GM23338 (cell line): ENCODE measurements around the gene CFAP77. TPM values are rescaled to one million over a fixed set of nuclear protein-coding genes. Genes with fewer than 3 reads are reported as not detected.

Source experiments
- CREB1 ChIP-seq: fragments of 250-450 bp; sonication (Bioruptor Pico); IDR thresholded peaks from 2 replicates; pipeline ENCODE4 v1.5.0; 2020; ENCODE audit warnings: low read depth, mild to moderate bottlenecking, moderate library complexity
- EZH2 ChIP-seq: fragments of 200-600 bp; sonication (generic); IDR thresholded peaks from one replicate; pipeline ENCODE4 v1.8.0; 2017; ENCODE audit warnings: antibody characterized with exemption, mild to moderate bottlenecking, low read depth; ENCODE audit not compliant: unreplicated experiment
- EZH2phosphoT487 ChIP-seq: fragments of 200-600 bp; sonication (generic); IDR thresholded peaks from one replicate; pipeline ENCODE4 v1.8.1; 2018; ENCODE audit warnings: antibody characterized with exemption; ENCODE audit not compliant: unreplicated experiment
- NANOG ChIP-seq: IDR thresholded peaks from 2 replicates; pipeline ENCODE4 v1.6.1; 2016; ENCODE audit warnings: antibody characterized with exemption, borderline replicate concordance
- POLR2AphosphoS5 ChIP-seq: IDR thresholded peaks from 2 replicates; pipeline ENCODE4 v1.6.1; 2016; ENCODE audit warnings: antibody characterized with exemption, low read depth
- STAT1 ChIP-seq: IDR thresholded peaks from one replicate; pipeline ENCODE4 v1.6.1; 2016; ENCODE audit warnings: antibody characterized with exemption; ENCODE audit not compliant: unreplicated experiment
- ZNF114 ChIP-seq: fragments of 250-450 bp; sonication (Bioruptor Pico); IDR thresholded peaks from 2 replicates; pipeline ENCODE4 v1.5.0; 2020; ENCODE audit warnings: mild to moderate bottlenecking, moderate library complexity
- ZNF331 ChIP-seq: fragments of 250-450 bp; sonication (Bioruptor Pico); IDR thresholded peaks from 2 replicates; pipeline ENCODE4 v1.5.0; 2020; ENCODE audit warnings: low read depth, mild to moderate bottlenecking, moderate library complexity
- polyA plus RNA-seq: library from polyadenylated mRNA; unstranded; fragments of >200 nt; fragmentation: Nextera tagmentation; extraction: Ambion mirVana; gene quantifications from 2 replicates; pipeline ENCODE4 v1.2.1, GENCODE V29; 2016
- total RNA-seq: library from RNA; depleted of rRNA; stranded (reverse); fragments of >200 nt; shearing (Covaris generic); gene quantifications from 2 replicates; pipeline ENCODE4 v1.2.3, GENCODE V29; 2014
- TF ChIP-seq, protein P1 (sequence below): fragments of 250-450 bp; sonication (Bioruptor Pico); IDR thresholded peaks from 2 replicates; pipeline ENCODE4 v1.5.0; 2020; ENCODE audit warnings: mild to moderate bottlenecking, moderate library complexity
- TF ChIP-seq, protein P2 (sequence below): IDR thresholded peaks from one replicate; pipeline ENCODE4 v1.6.1; 2018; ENCODE audit warnings: antibody characterized with exemption; ENCODE audit not compliant: unreplicated experiment
- TF ChIP-seq, protein P3 (sequence below): IDR thresholded peaks from 2 replicates; pipeline ENCODE4 v1.6.1; 2016; ENCODE audit warnings: antibody characterized with exemption

CFAP77 gene
- total and polyA plus RNA-seq, 2 experiments from 2014 or later: 0.97 to 1.3 TPM

DNA sequence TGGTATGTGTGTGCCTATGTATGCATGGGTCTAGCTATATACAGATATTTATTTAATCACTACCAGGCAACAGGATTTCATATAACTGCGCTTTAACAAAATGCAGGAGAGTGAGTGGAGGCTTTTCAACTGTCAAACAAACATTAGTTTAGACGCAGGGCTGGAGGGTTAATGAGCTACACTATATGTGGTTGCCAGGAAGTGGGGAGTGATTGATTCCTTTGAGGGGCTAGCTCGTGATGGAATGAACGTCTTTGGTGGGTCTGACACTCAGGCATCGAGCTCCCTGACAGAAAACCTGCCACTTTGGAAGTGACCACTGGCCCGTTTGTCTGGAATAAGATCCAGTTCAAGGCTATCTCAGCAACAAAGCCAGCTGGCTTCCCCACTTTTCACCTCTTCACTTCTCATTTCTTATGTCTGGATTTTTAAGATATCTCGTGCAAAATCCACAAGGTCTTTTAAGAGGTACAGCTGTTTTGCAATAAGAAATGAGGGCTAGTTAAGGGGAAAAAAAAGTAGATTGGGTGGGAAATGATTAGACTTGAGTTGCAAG, 78.0 kb downstream of the CFAP77 start (continued):
- TF ChIP-seq, protein P1, sequence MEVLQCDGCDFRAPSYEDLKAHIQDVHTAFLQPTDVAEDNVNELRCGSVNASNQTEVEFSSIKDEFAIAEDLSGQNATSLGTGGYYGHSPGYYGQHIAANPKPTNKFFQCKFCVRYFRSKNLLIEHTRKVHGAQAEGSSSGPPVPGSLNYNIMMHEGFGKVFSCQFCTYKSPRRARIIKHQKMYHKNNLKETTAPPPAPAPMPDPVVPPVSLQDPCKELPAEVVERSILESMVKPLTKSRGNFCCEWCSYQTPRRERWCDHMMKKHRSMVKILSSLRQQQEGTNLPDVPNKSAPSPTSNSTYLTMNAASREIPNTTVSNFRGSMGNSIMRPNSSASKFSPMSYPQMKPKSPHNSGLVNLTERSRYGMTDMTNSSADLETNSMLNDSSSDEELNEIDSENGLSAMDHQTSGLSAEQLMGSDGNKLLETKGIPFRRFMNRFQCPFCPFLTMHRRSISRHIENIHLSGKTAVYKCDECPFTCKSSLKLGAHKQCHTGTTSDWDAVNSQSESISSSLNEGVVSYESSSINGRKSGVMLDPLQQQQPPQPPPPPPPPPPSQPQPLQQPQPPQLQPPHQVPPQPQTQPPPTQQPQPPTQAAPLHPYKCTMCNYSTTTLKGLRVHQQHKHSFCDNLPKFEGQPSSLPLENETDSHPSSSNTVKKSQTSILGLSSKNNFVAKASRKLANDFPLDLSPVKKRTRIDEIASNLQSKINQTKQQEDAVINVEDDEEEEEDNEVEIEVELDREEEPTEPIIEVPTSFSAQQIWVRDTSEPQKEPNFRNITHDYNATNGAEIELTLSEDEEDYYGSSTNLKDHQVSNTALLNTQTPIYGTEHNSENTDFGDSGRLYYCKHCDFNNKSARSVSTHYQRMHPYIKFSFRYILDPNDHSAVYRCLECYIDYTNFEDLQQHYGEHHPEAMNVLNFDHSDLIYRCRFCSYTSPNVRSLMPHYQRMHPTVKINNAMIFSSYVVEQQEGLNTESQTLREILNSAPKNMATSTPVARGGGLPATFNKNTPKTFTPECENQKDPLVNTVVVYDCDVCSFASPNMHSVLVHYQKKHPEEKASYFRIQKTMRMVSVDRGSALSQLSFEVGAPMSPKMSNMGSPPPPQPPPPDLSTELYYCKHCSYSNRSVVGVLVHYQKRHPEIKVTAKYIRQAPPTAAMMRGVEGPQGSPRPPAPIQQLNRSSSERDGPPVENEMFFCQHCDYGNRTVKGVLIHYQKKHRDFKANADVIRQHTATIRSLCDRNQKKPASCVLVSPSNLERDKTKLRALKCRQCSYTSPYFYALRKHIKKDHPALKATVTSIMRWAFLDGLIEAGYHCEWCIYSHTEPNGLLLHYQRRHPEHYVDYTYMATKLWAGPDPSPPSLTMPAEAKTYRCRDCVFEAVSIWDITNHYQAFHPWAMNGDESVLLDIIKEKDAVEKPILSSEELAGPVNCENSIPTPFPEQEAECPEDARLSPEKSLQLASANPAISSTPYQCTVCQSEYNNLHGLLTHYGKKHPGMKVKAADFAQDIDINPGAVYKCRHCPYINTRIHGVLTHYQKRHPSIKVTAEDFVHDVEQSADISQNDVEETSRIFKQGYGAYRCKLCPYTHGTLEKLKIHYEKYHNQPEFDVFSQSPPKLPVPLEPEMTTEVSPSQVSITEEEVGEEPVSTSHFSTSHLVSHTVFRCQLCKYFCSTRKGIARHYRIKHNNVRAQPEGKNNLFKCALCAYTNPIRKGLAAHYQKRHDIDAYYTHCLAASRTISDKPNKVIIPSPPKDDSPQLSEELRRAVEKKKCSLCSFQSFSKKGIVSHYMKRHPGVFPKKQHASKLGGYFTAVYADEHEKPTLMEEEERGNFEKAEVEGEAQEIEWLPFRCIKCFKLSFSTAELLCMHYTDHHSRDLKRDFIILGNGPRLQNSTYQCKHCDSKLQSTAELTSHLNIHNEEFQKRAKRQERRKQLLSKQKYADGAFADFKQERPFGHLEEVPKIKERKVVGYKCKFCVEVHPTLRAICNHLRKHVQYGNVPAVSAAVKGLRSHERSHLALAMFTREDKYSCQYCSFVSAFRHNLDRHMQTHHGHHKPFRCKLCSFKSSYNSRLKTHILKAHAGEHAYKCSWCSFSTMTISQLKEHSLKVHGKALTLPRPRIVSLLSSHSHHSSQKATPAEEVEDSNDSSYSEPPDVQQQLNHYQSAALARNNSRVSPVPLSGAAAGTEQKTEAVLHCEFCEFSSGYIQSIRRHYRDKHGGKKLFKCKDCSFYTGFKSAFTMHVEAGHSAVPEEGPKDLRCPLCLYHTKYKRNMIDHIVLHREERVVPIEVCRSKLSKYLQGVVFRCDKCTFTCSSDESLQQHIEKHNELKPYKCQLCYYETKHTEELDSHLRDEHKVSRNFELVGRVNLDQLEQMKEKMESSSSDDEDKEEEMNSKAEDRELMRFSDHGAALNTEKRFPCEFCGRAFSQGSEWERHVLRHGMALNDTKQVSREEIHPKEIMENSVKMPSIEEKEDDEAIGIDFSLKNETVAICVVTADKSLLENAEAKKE (CRISPR knock-in tag): no peak
- TF ChIP-seq ZNF114 (CRISPR knock-in tag) (no peak), STAT1 (no peak), EZH2phosphoT487 (no peak), NANOG (no peak), ZNF331 (CRISPR knock-in tag) (no peak), POLR2AphosphoS5 (no peak), EZH2 (no peak), CREB1 (no peak)
- TF ChIP-seq, protein P2, sequence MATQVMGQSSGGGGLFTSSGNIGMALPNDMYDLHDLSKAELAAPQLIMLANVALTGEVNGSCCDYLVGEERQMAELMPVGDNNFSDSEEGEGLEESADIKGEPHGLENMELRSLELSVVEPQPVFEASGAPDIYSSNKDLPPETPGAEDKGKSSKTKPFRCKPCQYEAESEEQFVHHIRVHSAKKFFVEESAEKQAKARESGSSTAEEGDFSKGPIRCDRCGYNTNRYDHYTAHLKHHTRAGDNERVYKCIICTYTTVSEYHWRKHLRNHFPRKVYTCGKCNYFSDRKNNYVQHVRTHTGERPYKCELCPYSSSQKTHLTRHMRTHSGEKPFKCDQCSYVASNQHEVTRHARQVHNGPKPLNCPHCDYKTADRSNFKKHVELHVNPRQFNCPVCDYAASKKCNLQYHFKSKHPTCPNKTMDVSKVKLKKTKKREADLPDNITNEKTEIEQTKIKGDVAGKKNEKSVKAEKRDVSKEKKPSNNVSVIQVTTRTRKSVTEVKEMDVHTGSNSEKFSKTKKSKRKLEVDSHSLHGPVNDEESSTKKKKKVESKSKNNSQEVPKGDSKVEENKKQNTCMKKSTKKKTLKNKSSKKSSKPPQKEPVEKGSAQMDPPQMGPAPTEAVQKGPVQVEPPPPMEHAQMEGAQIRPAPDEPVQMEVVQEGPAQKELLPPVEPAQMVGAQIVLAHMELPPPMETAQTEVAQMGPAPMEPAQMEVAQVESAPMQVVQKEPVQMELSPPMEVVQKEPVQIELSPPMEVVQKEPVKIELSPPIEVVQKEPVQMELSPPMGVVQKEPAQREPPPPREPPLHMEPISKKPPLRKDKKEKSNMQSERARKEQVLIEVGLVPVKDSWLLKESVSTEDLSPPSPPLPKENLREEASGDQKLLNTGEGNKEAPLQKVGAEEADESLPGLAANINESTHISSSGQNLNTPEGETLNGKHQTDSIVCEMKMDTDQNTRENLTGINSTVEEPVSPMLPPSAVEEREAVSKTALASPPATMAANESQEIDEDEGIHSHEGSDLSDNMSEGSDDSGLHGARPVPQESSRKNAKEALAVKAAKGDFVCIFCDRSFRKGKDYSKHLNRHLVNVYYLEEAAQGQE: no peak
- TF ChIP-seq, protein P3, sequence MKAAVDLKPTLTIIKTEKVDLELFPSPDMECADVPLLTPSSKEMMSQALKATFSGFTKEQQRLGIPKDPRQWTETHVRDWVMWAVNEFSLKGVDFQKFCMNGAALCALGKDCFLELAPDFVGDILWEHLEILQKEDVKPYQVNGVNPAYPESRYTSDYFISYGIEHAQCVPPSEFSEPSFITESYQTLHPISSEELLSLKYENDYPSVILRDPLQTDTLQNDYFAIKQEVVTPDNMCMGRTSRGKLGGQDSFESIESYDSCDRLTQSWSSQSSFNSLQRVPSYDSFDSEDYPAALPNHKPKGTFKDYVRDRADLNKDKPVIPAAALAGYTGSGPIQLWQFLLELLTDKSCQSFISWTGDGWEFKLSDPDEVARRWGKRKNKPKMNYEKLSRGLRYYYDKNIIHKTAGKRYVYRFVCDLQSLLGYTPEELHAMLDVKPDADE: no peak
